Activated T-cell treated with anti-CD3 and anti-CD28 coated beads, Interleukin-2, amount 50 U/mL, for 72 hours (primary cell): Measurements from ENCODE around the gene STOML1. TPM values are rescaled to one million over a fixed set of nuclear protein-coding genes. Genes with fewer than 3 reads are reported as not detected.

Experiments
- ATAC-seq, 2 donors: fragments of 150-1000 bp; cut with Tn5 transposase; replicated peaks in 1 of 2; 2 replicates each; pipeline ENCODE4 v1.10.0; 2021; ENCODE audit warnings: moderate library complexity in 2 of 2, mild to moderate bottlenecking in 1 of 2
- DNase-seq, 2 donors: peaks; one replicate each; pipeline ENCODE4 v3.0.0; 2021 to 2022; ENCODE audit warnings: mixed read lengths in 1 of 2
- H3K27ac Mint-ChIP-seq: one replicate; pipeline ENCODE4 v1.8.0; 2022; ENCODE audit warnings: mild to moderate bottlenecking, moderate library complexity, mixed read lengths
- H3K27me3 Mint-ChIP-seq: one replicate; pipeline ENCODE4 v1.8.0; 2022; ENCODE audit warnings: low read depth, mixed read lengths
- H3K36me3 Mint-ChIP-seq, 2 donors: one replicate each; pipeline ENCODE4 v1.8.0; 2022; ENCODE audit warnings: mixed read lengths in 2 of 2, mild to moderate bottlenecking in 1 of 2; ENCODE audit not compliant: insufficient read depth in 2 of 2
- H3K4me1 Mint-ChIP-seq: one replicate; pipeline ENCODE4 v1.8.0; 2022; ENCODE audit warnings: low read depth, mixed read lengths
- H3K4me3 Mint-ChIP-seq, 2 donors: one replicate each; pipeline ENCODE4 v1.8.0; 2022; ENCODE audit warnings: mild to moderate bottlenecking in 2 of 2, mixed read lengths in 2 of 2, moderate library complexity in 2 of 2
- H3K9me3 Mint-ChIP-seq, 2 donors: one replicate each; pipeline ENCODE4 v1.8.0; 2022; ENCODE audit warnings: mixed read lengths in 2 of 2
- total RNA-seq, 2 donors: library from RNA; stranded (reverse); gene quantifications; one replicate each; pipeline ENCODE4 v1.2.3, GENCODE V29; 2022

Gene STOML1, protein sequence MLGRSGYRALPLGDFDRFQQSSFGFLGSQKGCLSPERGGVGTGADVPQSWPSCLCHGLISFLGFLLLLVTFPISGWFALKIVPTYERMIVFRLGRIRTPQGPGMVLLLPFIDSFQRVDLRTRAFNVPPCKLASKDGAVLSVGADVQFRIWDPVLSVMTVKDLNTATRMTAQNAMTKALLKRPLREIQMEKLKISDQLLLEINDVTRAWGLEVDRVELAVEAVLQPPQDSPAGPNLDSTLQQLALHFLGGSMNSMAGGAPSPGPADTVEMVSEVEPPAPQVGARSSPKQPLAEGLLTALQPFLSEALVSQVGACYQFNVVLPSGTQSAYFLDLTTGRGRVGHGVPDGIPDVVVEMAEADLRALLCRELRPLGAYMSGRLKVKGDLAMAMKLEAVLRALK
- total RNA-seq: 10 to 100 TPM in 1 of 2 donors, 1 to 10 TPM in 1; 7.2 to 15.1 TPM

DNA sequence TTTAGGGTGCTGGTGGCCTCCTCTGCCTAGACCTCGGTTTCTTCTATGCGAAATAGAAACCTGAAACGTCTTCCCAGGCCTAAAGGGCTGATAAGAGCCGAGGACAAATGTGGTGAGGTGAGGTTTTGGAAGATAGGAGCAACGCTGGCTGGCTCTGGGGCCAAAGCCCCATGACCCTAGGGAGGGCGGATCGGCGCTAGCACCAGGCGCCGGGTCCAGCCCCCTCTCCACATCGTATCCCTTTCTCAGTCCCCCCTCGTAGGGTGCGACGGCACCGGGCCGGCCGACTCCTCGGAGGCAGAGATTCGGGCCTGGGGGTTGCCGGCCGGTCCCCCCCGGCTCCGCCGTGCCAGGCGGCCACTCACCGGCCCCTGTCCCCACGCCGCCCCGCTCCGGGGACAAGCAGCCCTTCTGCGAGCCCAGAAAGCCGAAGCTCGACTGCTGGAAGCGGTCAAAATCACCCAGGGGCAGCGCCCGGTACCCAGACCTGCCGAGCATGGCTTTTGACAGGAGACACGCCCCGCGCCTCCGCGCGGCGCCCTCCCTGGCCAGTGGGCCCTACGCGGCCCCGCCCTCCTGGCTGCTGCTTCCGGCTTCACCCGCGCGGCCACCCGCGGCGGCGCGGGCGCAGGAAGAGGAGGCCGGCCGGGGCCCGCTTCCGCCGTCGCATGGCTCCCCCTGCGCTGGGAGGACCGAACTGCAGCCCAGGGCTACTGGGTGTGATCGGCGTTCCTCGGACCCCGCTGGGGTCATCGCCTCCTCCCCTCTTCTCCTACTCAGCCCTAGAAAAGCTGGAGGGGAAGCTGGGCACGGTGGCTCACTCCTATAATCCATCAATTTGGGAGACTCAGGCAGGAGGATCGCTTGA lies at the start of gene STOML1:
Gene STOML1, minus strand, starts transcription at position 570 of the 868 bp plus-strand sequence. Its CDS starts 72 bp downstream, at position 498.
- Mint-ChIP-seq H3K9me3 (no peaks in the 10 kb centered on the region), H3K4me3 (peak within 1 kb of the TSS; percentile 93 to 100), H3K4me1 (peaks cover 62% of the 10 kb centered on the region), H3K27ac (peak within 1 kb of the TSS; percentile 90), H3K27me3 (no peaks in the 10 kb centered on the region), H3K36me3 (peaks cover 4 to 10% of the 10 kb centered on the region in 2 donors)
- ATAC-seq (peak; percentile 84 to 86), DNase-seq (peak; percentile 95 to 98)

DNA sequence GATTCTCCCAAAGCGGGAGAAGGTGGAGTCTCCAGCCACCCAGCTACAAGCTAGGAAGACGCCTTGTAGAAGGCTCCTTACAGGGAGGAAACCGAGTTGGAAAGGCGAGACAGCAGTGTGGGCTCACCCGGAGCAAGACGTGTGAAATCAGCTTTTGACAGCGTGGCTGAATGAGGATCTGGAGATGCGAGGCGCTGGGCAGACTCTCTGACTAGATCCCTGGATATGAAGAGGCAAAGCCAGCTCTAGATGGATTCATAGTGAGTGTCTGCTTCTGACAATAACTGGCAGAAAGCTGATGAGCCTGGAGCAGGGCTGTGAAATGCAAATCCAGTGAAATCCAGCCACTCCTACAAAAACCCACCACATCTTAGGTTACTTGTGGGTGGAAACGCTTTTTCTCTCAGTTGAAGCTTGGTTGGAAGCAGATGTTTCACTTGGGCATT lies 49.2 kb upstream of the STOML1 start:
- Mint-ChIP-seq H3K27me3 (no peaks in the 10 kb centered on the region), H3K36me3 (peaks cover 0 to 3% of the 10 kb centered on the region in 2 donors), H3K9me3 (no peaks in the 10 kb centered on the region), H3K4me1 (no peaks in the 10 kb centered on the region), H3K4me3 (no peak overlapping the region), H3K27ac (no peak overlapping the region)
- DNase-seq: no peak
- no peak for ATAC-seq

DNA sequence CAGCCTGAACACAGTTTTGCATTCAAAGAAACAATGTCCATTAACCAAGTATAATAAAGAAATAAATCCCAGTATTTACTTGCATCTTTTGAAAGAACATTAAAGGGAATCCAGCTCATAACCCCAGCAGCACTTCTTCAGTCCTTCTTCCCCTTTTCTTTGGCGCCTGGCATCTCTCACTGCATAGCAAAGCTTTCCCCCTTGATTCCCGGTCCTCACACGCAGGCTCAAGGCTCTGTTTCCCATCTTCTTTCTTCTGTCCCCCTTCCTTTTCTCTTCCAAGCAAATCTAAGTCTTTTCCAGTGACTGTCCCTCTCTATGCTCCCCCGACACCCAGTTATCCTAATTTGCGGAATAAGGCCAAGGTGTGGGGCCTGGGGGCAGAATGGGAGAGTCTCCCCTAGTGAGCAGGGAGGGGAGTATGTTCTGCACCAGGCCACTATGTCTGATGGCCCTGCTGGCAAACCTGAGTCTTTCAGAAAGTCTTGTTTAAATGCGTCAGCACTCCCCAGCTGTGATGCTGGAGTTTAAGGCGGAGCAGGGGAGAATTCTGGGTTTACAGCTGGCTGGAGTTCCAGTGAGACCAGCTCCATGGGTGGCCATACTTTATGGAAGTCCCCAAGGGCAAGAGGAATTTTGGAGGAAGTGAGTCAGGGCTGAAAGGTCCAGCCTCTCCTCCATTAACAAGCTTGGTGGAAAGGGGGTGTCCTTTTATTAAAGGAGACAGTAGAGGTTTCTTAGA lies 48.2 kb upstream of the STOML1 start:
- ATAC-seq: no peak
- Mint-ChIP-seq H3K4me1 (no peaks in the 10 kb centered on the region), H3K36me3 (peaks cover 0 to 3% of the 10 kb centered on the region in 2 donors), H3K27me3 (no peaks in the 10 kb centered on the region), H3K27ac (peak overlapping the region; percentile 0), H3K4me3 (no peak overlapping the region), H3K9me3 (no peaks in the 10 kb centered on the region)
- DNase-seq: no peak

GRCh38 chr15:74039656-74040010 lies 47.5 kb upstream of the STOML1 start:
- no peak overlapping the region for H3K4me3 Mint-ChIP-seq
- DNase-seq (no peak), ATAC-seq (no peak)
- no peaks in the 10 kb centered on the region for H3K27me3 Mint-ChIP-seq
- H3K4me1 Mint-ChIP-seq: no peaks in the 10 kb centered on the region
- H3K27ac Mint-ChIP-seq: no peak overlapping the region
- H3K36me3 Mint-ChIP-seq: peaks cover 0 to 3% of the 10 kb centered on the region in 2 donors
- no peaks in the 10 kb centered on the region for H3K9me3 Mint-ChIP-seq

- H3K27me3 Mint-ChIP-seq: no peaks in the 10 kb centered on the region
- H3K4me1 Mint-ChIP-seq: no peaks in the 10 kb centered on the region
- peaks cover 0 to 3% of the 10 kb centered on the region in 2 donors for H3K36me3 Mint-ChIP-seq
- H3K4me3 Mint-ChIP-seq: no peak overlapping the region
- no peaks in the 10 kb centered on the region for H3K9me3 Mint-ChIP-seq
- no peak for DNase-seq
- ATAC-seq: no peak
- no peak overlapping the region for H3K27ac Mint-ChIP-seq
These were observed 46.9 kb upstream of the STOML1 start for GRCh38 chr15:74038707-74039655.

DNA sequence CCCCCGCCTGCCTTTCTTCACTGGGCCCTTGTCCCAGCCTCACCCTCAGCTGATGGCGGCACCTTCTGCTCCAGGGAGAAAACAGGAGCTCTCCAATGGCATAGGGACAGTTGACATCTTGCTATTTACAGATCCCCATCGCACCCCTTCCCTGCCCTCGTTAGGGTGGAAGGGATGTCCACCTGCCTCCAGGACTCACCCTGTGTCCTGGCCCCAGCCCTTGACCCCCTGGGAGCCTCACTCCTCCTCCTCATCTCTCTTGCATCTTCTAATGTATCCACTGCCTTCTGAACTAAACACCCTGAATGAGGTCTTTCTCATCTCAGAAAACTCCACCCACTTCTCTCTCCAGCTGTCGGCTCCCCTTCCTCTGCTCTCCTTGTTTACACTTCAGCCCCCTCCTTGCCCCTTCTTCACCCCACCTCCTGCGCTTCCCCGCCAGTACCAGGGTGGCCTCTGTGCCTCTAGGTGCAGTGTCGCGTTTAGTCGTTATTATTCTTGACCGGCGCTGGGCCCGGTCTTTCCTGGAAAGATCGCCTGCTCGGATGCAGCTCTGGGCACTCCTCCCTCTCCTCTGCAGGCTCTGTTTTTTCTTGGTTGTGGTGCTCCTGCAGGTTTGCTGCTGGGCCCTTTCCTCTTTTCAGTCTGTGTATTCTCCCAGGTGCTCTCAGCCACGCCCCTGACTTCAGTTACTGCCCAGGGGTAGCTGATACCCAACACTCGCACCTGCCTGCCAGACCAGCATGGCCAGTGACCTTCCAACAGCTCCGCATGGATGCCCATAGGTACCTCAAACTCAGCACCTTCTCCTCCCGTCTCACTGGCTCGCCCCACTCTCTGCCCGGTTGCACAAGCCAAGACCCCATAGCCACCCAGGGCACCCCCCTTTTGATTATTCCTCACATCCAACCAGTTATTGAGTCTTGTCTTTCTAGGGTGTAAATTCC lies 45.3 kb upstream of the STOML1 start:
- H3K9me3 Mint-ChIP-seq: no peaks in the 10 kb centered on the region
- no peak overlapping the region for H3K4me3 Mint-ChIP-seq
- ATAC-seq: no peak
- H3K4me1 Mint-ChIP-seq: no peaks in the 10 kb centered on the region
- no peak for DNase-seq
- no peak overlapping the region for H3K27ac Mint-ChIP-seq
- peaks cover 0 to 3% of the 10 kb centered on the region in 2 donors for H3K36me3 Mint-ChIP-seq
- no peaks in the 10 kb centered on the region for H3K27me3 Mint-ChIP-seq

DNA sequence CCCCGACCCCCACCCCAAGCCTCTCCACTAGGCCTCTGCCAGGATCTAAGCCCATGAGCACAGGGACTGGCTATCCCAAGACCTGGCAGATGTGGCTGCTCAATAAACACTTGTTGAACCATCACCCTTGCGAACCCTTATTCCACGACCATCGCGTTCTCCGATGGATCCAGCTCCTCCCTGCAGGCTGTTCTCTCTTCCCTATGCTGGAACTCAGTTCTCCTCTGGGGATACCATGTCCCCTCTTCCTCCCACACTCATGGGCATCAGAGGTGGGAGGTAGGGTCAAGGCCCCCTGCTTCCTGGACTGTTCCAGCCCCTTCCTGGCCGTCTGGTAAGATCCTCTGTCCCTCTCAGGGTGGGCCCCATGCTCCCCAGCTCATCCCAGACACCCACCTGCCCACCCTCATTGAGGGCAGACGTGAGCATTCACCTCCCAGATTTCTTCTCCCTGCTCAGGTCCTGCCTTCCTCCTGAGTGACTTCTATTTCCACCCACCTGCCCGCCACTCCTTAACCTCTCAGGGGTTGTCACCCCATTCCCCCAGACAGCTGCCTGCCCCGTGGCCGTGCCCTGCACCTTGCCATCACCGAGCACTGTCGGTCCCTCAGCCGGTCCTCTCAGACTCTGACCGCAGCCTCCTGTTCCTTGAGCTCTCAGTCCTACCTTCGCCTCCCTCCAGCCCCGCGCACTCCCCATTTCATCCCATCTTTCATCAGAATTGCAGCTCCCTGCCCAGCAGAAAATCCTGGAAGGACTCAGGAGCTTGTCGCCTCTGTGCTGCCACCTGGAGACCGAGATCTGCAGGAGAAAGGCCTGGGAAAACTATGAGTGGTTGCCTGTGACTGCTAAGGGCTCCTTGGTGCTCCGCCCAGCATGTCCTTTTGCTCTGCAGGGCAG lies 44.4 kb upstream of the STOML1 start:
- ATAC-seq (no peak), DNase-seq (no peak)
- no peaks in the 10 kb centered on the region for H3K4me1 Mint-ChIP-seq
- H3K36me3 Mint-ChIP-seq: peaks cover 0 to 3% of the 10 kb centered on the region in 2 donors
- no peak overlapping the region for H3K27ac Mint-ChIP-seq
- no peak overlapping the region for H3K4me3 Mint-ChIP-seq
- no peaks in the 10 kb centered on the region for H3K9me3 Mint-ChIP-seq
- no peaks in the 10 kb centered on the region for H3K27me3 Mint-ChIP-seq

DNA sequence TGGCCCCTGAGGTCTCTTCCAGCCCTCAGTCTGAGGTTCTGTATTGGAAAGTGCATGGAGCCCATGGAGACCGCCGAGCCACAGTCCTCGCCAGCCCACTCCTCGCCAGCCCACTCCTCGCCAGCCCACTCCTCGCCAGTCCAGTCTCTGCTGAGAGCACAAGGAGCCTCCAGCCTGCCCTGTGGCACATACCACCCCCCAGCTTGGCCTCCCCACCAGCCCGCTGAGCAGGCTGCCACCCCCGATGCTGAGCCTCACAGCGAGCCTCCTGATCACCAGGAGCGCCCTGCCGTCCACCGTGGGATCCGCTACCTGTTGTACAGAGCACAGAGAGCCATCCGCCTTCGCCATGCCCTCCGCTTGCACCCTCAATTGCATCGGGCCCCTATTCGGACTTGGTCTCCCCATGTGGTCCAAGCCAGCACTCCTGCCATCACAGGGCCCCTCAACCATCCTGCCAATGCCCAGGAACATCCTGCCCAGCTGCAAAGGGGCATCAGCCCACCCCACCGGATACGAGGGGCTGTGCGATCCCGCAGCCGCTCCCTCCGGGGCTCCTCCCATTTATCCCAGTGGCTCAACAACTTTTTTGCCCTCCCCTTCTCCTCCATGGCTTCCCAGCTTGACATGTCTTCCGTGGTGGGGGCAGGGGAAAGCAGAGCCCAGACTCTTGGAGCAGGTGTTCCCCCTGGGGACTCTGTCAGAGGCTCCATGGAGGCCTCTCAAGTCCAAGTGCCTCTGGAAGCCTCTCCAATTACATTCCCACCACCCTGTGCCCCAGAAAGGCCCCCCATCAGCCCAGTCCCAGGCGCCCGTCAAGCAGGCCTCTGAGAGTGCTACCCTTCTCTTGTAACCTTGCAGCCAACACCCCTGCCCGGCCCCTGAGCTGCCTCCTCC lies 43.3 kb upstream of the STOML1 start:
- H3K27ac Mint-ChIP-seq: no peak overlapping the region

DNA sequence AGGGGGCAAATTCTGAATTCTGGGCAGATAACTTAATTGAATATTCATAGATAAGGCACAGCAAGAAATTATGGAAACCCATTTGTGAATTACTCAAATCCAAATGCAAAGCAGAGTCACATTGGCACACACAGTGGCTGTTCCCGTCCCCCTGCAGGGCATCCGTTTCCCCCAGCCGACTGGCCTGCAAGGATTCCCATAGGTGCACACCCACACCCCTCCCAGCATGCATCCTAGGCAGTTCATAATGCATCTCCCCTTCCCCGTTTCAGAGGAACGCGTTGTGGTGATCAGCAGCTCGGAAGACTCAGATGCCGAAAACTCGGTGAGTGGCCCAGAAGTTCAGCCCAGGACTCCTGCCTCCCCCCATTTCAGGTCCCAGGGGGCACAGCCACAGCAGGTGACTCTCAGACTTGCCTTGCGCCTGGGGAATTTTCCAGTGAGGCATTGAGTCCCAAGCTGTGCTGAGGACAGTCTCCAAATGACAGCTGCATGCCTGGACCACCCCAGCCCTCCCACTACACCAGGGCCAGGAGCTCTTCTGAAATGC lies 42.2 kb upstream of the STOML1 start:
- ATAC-seq: no peak
- H3K4me1 Mint-ChIP-seq: no peaks in the 10 kb centered on the region
- no peaks in the 10 kb centered on the region for H3K9me3 Mint-ChIP-seq
- no peak overlapping the region for H3K27ac Mint-ChIP-seq
- no peak for DNase-seq
- no peak overlapping the region for H3K4me3 Mint-ChIP-seq
- H3K36me3 Mint-ChIP-seq: peaks cover 2 to 3% of the 10 kb centered on the region in 2 donors
- H3K27me3 Mint-ChIP-seq: no peaks in the 10 kb centered on the region

More for the DNA sequence above, 43.3 kb upstream of the STOML1 start:
- no peak for ATAC-seq
- H3K4me3 Mint-ChIP-seq: no peak overlapping the region
- DNase-seq: no peak
- no peaks in the 10 kb centered on the region for H3K27me3 Mint-ChIP-seq
- H3K9me3 Mint-ChIP-seq: no peaks in the 10 kb centered on the region
- H3K36me3 Mint-ChIP-seq: peaks cover 0 to 3% of the 10 kb centered on the region in 2 donors
- H3K4me1 Mint-ChIP-seq: no peaks in the 10 kb centered on the region
